Fibroblast of lung (primary cell): ENCODE data around the gene APOBEC4.

ENCODE experiments used
- CTCF ChIP-seq, 2 donors: IDR thresholded peaks in 1 of 2; conservative IDR thresholded peaks in 1 of 2; 1 replicate in 1 of 2; 2 replicates in 1 of 2; pipeline ENCODE4 v1.5.1; 2011 to 2012; ENCODE audit warnings: low read length in 2 of 2, control low read depth in 1 of 2, inconsistent platforms in 1 of 2, low read depth in 1 of 2, mild to moderate bottlenecking in 1 of 2
- EZH2 ChIP-seq: IDR thresholded peaks from 2 replicates; pipeline ENCODE4 v1.5.1; 2012; ENCODE audit warnings: low read length, control low read depth, mild to moderate bottlenecking; ENCODE audit errors: missing control alignments

- TF ChIP-seq CTCF (conservative IDR thresholded peaks at IDR 0.05 in 1 of 2, IDR thresholded peaks at IDR 0.05 in 1 of 2; ENCODE audit: low read depth in 1 of 2, low read length in 2 of 2) (no peak), EZH2 (no peak)
These were observed 24.6 kb downstream of the APOBEC4 start for GRCh38 chr1:183628537-183628936.
